IMR-90 (cell line): ENCODE measurements around the gene ASB12. TPM values are rescaled to one million over a fixed set of nuclear protein-coding genes. Genes with fewer than 3 reads are reported as not detected.

Experiments
- ATAC-seq: fragments of 200-7000 bp; cut with Tn5 transposase; 2 replicates; pipeline ENCODE4 v1.9.1; 2020; ENCODE audit warnings: low read depth, mild to moderate bottlenecking, moderate library complexity
- BruUV-seq: library from RNA; stranded (reverse); fragments of 400-500 nt; replicated peaks from 2 replicates; lab custom pipeline; 2021; lab: Mats Ljungman, UMichigan
- CTCF ChIA-PET: fragments of 300-600 bp; formaldehyde crosslinking; extraction: SDS; loops from one replicate; lab custom pipeline; 2021; ENCODE audit warnings: antibody characterized with exemption; lab: Yijun Ruan, JAX
- POLR2A ChIA-PET: fragments of 300-600 bp; sonication (Branson Sonifier 250); formaldehyde crosslinking; loops from one replicate; lab custom pipeline; 2022; ENCODE audit warnings: antibody characterized with exemption; ENCODE audit not compliant: unreplicated experiment; lab: Charles Lee
- DNase-seq: peaks from one replicate; pipeline ENCODE4 v3.0.0; 2013
- H2AFZ ChIP-seq: replicated peaks from 2 replicates; pipeline ENCODE3; 2013; ENCODE audit warnings: low read length, mild to moderate bottlenecking; ENCODE audit not compliant: poor library complexity
- H2AK5ac ChIP-seq: 2 replicates; pipeline ENCODE4 v1.6.1; 2013; ENCODE audit warnings: low read depth, low read length, inconsistent platforms
- H2AK9ac ChIP-seq: replicated peaks from 2 replicates; pipeline ENCODE3; 2013; ENCODE audit warnings: mild to moderate bottlenecking, low read depth, low read length, moderate library complexity; ENCODE audit not compliant: poor library complexity
- H2BK120ac ChIP-seq: 2 replicates; pipeline ENCODE4 v1.6.1; 2013; ENCODE audit warnings: low read depth, low read length, inconsistent platforms
- H2BK15ac ChIP-seq: 3 replicates; pipeline ENCODE4 v1.6.1; 2013; ENCODE audit warnings: low read depth, low read length, inconsistent platforms
- H2BK20ac ChIP-seq: 2 replicates; pipeline ENCODE4 v1.6.1; 2013; ENCODE audit warnings: low read depth, mild to moderate bottlenecking, inconsistent platforms, low read length, moderate library complexity
- H2BK5ac ChIP-seq: 2 replicates; pipeline ENCODE4 v1.6.1; 2013; ENCODE audit warnings: mild to moderate bottlenecking, low read depth, low read length, inconsistent platforms; ENCODE audit not compliant: poor library complexity, severe bottlenecking
- H3K14ac ChIP-seq: replicated peaks from 2 replicates; pipeline ENCODE4 v1.6.1; 2013; ENCODE audit warnings: low read depth, low read length, inconsistent platforms
- H3K18ac ChIP-seq: 2 replicates; pipeline ENCODE4 v1.6.1; 2013; ENCODE audit warnings: low read depth, low read length, control low read depth
- H3K23ac ChIP-seq: 2 replicates; pipeline ENCODE4 v1.6.1; 2013; ENCODE audit warnings: low read depth, low read length, inconsistent platforms
- H3K27ac ChIP-seq: 2 replicates; pipeline ENCODE4 v1.5.1; 2013; ENCODE audit warnings: mild to moderate bottlenecking, control low read depth, low read length; ENCODE audit not compliant: insufficient read depth
- H3K27me3 ChIP-seq: 2 replicates; pipeline ENCODE4 v1.6.1; 2013; ENCODE audit warnings: low read length; ENCODE audit not compliant: control insufficient read depth, insufficient read depth
- H3K36me3 ChIP-seq: 2 replicates; pipeline ENCODE4 v1.6.1; 2013; ENCODE audit warnings: low read length, mixed read lengths; ENCODE audit not compliant: control insufficient read depth, insufficient read depth
- H3K4ac ChIP-seq: 2 replicates; pipeline ENCODE4 v1.6.1; 2013; ENCODE audit warnings: low read depth, low read length, inconsistent platforms
- H3K4me1 ChIP-seq: 2 replicates; pipeline ENCODE4 v1.6.1; 2013; ENCODE audit warnings: low read length, mixed read lengths; ENCODE audit not compliant: control insufficient read depth, insufficient read depth
- H3K4me2 ChIP-seq: 2 replicates; pipeline ENCODE4 v1.6.1; 2013; ENCODE audit warnings: low read depth, mild to moderate bottlenecking, control low read depth, low read length, moderate library complexity
- H3K4me3 ChIP-seq: 2 replicates; pipeline ENCODE4 v1.5.1; 2013; ENCODE audit warnings: low read depth, mild to moderate bottlenecking, control low read depth, low read length, moderate library complexity; ENCODE audit not compliant: insufficient read depth
- H3K56ac ChIP-seq: 2 replicates; pipeline ENCODE4 v1.6.1; 2013; ENCODE audit warnings: low read length, inconsistent platforms; ENCODE audit not compliant: insufficient read depth; ENCODE audit errors: extremely low read depth
- H3K79me1 ChIP-seq, 2 experiments: 2 replicates each; pipeline ENCODE4 v1.6.1; 2013; ENCODE audit warnings: low read length in 2 of 2, inconsistent platforms in 1 of 2, low read depth in 1 of 2
- H3K9ac ChIP-seq: 2 replicates; pipeline ENCODE4 v1.6.1; 2013; ENCODE audit warnings: low read depth, low read length, control low read depth
- H3K9me1 ChIP-seq: 2 replicates; pipeline ENCODE4 v1.6.1; 2013; ENCODE audit warnings: low read length, inconsistent platforms; ENCODE audit not compliant: insufficient read depth
- H3K9me3 ChIP-seq: 2 replicates; pipeline ENCODE4 v1.6.1; 2013; ENCODE audit warnings: low read length; ENCODE audit not compliant: control insufficient read depth, insufficient read depth
- H4K20me1 ChIP-seq: 2 replicates; pipeline ENCODE4 v1.6.1; 2013; ENCODE audit warnings: low read length, inconsistent platforms; ENCODE audit not compliant: insufficient read depth
- H4K5ac ChIP-seq: 2 replicates; pipeline ENCODE4 v1.6.1; 2013; ENCODE audit warnings: mild to moderate bottlenecking, low read depth, low read length, control low read depth
- H4K8ac ChIP-seq, 2 experiments: 2 replicates each; pipeline ENCODE4 v1.6.1; 2013; ENCODE audit warnings: low read depth in 2 of 2, low read length in 2 of 2, control low read depth in 1 of 2, inconsistent platforms in 1 of 2
- H4K91ac ChIP-seq: 2 replicates; pipeline ENCODE4 v1.6.1; 2013; ENCODE audit warnings: low read depth, low read length, inconsistent platforms; ENCODE audit not compliant: insufficient read depth
- BHLHE40 ChIP-seq: fragments of 150-350 bp; IDR thresholded peaks from 2 replicates; pipeline ENCODE4 v1.6.1; 2016; ENCODE audit warnings: mild to moderate bottlenecking, low read depth, low read length
- CEBPB ChIP-seq: IDR thresholded peaks from 2 replicates; pipeline ENCODE4 v1.6.1; 2012; ENCODE audit warnings: low read depth, low read length, improper control_type of control experiment
- CHD1 ChIP-seq: IDR thresholded peaks from 2 replicates; pipeline ENCODE4 v1.6.1; 2012; ENCODE audit warnings: low read depth, low read length, improper control_type of control experiment
- FOS ChIP-seq: fragments of 150-350 bp; IDR thresholded peaks from 2 replicates; pipeline ENCODE4 v1.6.1; 2016; ENCODE audit warnings: low read depth, low read length
- MAFK ChIP-seq: IDR thresholded peaks from 2 replicates; pipeline ENCODE4 v1.6.1; 2012; ENCODE audit warnings: low read depth, low read length, improper control_type of control experiment
- MAZ ChIP-seq: IDR thresholded peaks from 2 replicates; pipeline ENCODE4 v1.6.1; 2012; ENCODE audit warnings: low read depth, mild to moderate bottlenecking, low read length, improper control_type of control experiment, moderate library complexity, borderline replicate concordance
- MXI1 ChIP-seq: IDR thresholded peaks from 2 replicates; pipeline ENCODE4 v1.6.1; 2012; ENCODE audit warnings: low read depth, mild to moderate bottlenecking, low read length, moderate library complexity, borderline replicate concordance
- NFE2L2 ChIP-seq: fragments of 150-350 bp; IDR thresholded peaks from 2 replicates; pipeline ENCODE4 v1.6.1; 2016; ENCODE audit warnings: low read depth, mild to moderate bottlenecking, low read length
- POLR2A ChIP-seq: IDR thresholded peaks from 2 replicates; pipeline ENCODE4 v1.6.1; 2012; ENCODE audit warnings: mild to moderate bottlenecking, low read depth, low read length
- RCOR1 ChIP-seq: IDR thresholded peaks from 2 replicates; pipeline ENCODE4 v1.6.1; 2012; ENCODE audit warnings: mild to moderate bottlenecking, low read length, improper control_type of control experiment; ENCODE audit not compliant: insufficient replicate concordance
- RFX5 ChIP-seq: IDR thresholded peaks from 2 replicates; pipeline ENCODE4 v1.8.0; 2012; ENCODE audit warnings: low read depth, mild to moderate bottlenecking, low read length, moderate library complexity
- SMC3 ChIP-seq: fragments of 150-350 bp; IDR thresholded peaks from 2 replicates; pipeline ENCODE4 v1.6.1; 2016; ENCODE audit warnings: low read depth, mild to moderate bottlenecking, antibody characterized with exemption, low read length, moderate library complexity
- WGBS, 2 experiments: methylation state at CpG; one replicate each; pipeline versions ENCODE4 v1.1.5 to v1.1.7; 2013; ENCODE audit warnings: missing lambda C conversion rate in 2 of 2; ENCODE audit not compliant: insufficient read length in 1 of 2; ENCODE audit errors: extremely low coverage in 2 of 2; 5-methylcytosine and 5-hydroxymethylcytosine counted together
- dilution Hi-C: fragments of 300-500 bp; cut with HindIII; formaldehyde crosslinking; loops from one replicate; pipeline ENCODE4 v1.14.3; 2018; ENCODE audit warnings: low sequenced_read_pairs; ENCODE audit not compliant: unreplicated experiment
- in situ Hi-C: fragments of 300-500 bp; cut with MboI; formaldehyde crosslinking; loops from 3 replicates; pipeline ENCODE4 v1.14.3; 2019; ENCODE audit warnings: low sequenced_read_pairs, inconsistent platforms, mixed read lengths
- intact Hi-C: fragments of 100-400 bp; cut with micrococcal nuclease; formaldehyde crosslinking; loops from 2 replicates; pipeline ENCODE4 v1.10.0; 2022
- polyA plus RNA-seq, 3 experiments: library from polyadenylated mRNA; depleted of rRNA; stranded (reverse); fragments of >200 nt; gene quantifications; 2 replicates each; pipeline ENCODE4 v1.2.3, GENCODE V29; 2012; ENCODE audit warnings: low replicate concordance in 1 of 3
- total RNA-seq: library from RNA; depleted of rRNA; stranded (reverse); fragments of >200 nt; gene quantifications from 2 replicates; pipeline ENCODE4 v1.2.3, GENCODE V29; 2012
- TF ChIP-seq, protein P1 (sequence below): fragments of 150-350 bp; IDR thresholded peaks from 2 replicates; pipeline ENCODE4 v1.6.1; 2016; ENCODE audit warnings: low read depth, mild to moderate bottlenecking, low read length, moderate library complexity, borderline replicate concordance

Gene ASB12
- total and polyA plus RNA-seq, 2 of the 4 experiments (the other 2 are of a cell fraction), result not detected

DNA sequence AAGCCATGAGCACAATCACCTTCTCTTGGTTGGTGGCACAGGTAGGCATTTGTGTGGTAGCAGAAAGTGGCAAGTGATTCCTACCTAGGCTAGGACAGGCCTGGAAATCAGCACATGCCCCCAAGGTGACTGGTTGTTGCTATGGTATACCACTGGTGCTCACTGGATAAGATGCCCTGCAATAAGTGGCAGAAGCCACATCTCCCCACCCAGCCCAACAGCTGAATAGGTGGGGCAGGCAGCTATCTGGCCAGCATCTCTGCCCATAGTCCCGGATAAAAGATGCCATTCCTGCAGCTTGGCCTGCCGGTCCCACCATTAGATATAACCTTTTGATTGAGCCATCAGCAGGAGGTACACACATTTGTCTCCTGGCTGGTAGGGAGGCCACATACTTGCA, 46.0 kb downstream of the ASB12 start:
- H3K14ac ChIP-seq, result no peak overlapping the region
- H3K18ac ChIP-seq, result no peak overlapping the region
- no TSS peak for BruUV-seq
- no peak overlapping the region for H2AFZ ChIP-seq
- H3K9me1 ChIP-seq, result no peaks in the 10 kb centered on the region
- no peak overlapping the region for H3K56ac ChIP-seq
- no peak overlapping the region for H2AK5ac ChIP-seq
- H4K5ac ChIP-seq, result no peak overlapping the region
- no peak overlapping the region for H2BK120ac ChIP-seq
- in situ Hi-C loops, result no loop called here
- H3K9ac ChIP-seq, result no peak overlapping the region
- H3K4ac ChIP-seq, result no peak overlapping the region
- H4K8ac ChIP-seq, result no peak overlapping the region
- no peak for ATAC-seq
- H4K91ac ChIP-seq, result no peak overlapping the region
- dilution Hi-C loops, result no loop called here
- H3K36me3 ChIP-seq, result no peaks in the 10 kb centered on the region
- H2BK20ac ChIP-seq, result no peak overlapping the region
- no peak overlapping the region for H2BK15ac ChIP-seq
- no peak overlapping the region for H3K27ac ChIP-seq
- H3K23ac ChIP-seq, result no peak overlapping the region
- no peak for TF ChIP-seq RFX5
- TF ChIP-seq MAZ, result no peak
- no peak for TF ChIP-seq MAFK
- TF ChIP-seq FOS, result no peak
- TF ChIP-seq RCOR1, result no peak
- no peak for TF ChIP-seq MXI1
- TF ChIP-seq, protein P1, sequence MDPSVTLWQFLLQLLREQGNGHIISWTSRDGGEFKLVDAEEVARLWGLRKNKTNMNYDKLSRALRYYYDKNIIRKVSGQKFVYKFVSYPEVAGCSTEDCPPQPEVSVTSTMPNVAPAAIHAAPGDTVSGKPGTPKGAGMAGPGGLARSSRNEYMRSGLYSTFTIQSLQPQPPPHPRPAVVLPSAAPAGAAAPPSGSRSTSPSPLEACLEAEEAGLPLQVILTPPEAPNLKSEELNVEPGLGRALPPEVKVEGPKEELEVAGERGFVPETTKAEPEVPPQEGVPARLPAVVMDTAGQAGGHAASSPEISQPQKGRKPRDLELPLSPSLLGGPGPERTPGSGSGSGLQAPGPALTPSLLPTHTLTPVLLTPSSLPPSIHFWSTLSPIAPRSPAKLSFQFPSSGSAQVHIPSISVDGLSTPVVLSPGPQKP, result no peak
- TF ChIP-seq SMC3, result no peak
- no peak for TF ChIP-seq CEBPB
- no peak for TF ChIP-seq NFE2L2
- TF ChIP-seq CHD1, result no peak
- no peak for TF ChIP-seq BHLHE40
- TF ChIP-seq POLR2A, result no peak
- no peaks in the 10 kb centered on the region for H3K79me1 ChIP-seq
- no peaks in the 10 kb centered on the region for H3K9me3 ChIP-seq
- H3K4me2 ChIP-seq, result no peak overlapping the region
- no peak overlapping the region for H2BK5ac ChIP-seq
- intact Hi-C loops, result no loop called here
- DNase-seq, result no peak
- CTCF ChIA-PET, result no interaction called here
- no peaks in the 10 kb centered on the region for H3K27me3 ChIP-seq
- no peak overlapping the region for H2AK9ac ChIP-seq
- H3K4me3 ChIP-seq, result no peak overlapping the region
- no CpG with 5 or more reads among the region's 2 CpGs for WGBS, 2 experiments
- POLR2A ChIA-PET, result no interaction called here
- no peaks in the 10 kb centered on the region for H3K4me1 ChIP-seq
- H4K20me1 ChIP-seq, result no peaks in the 10 kb centered on the region
